OCI-LY1 (cell line): ENCODE data around the gene CFAP46.

Experiments used
- H2AFZ ChIP-seq: fragments of 200-600 bp; sonication (generic), shearing (Covaris generic); 2 replicates; pipeline ENCODE4 v1.6.0; 2014; ENCODE audit warnings: antibody characterized with exemption, mild to moderate bottlenecking, low read length
- H3F3A ChIP-seq: fragments of 200-600 bp; sonication (generic), shearing (Covaris generic); 2 replicates; pipeline ENCODE4 v1.6.0; 2014; ENCODE audit warnings: mild to moderate bottlenecking, antibody characterized with exemption, low read length, moderate library complexity; ENCODE audit not compliant: insufficient read depth
- H3K27ac ChIP-seq: fragments of 200-600 bp; sonication (generic); 2 replicates; pipeline ENCODE4 v1.5.1; 2014; ENCODE audit warnings: low read length, mixed run types, mild to moderate bottlenecking, low read depth; ENCODE audit not compliant: poor library complexity, severe bottlenecking
- H3K27me3 ChIP-seq: fragments of 200-600 bp; sonication (generic); 2 replicates; pipeline ENCODE4 v1.6.0; 2014; ENCODE audit warnings: antibody characterized with exemption, mild to moderate bottlenecking, low read length, moderate library complexity; ENCODE audit not compliant: insufficient read depth
- H3K36me3 ChIP-seq: fragments of 200-600 bp; sonication (generic); 2 replicates; pipeline ENCODE4 v1.6.1; 2014; ENCODE audit warnings: mild to moderate bottlenecking, antibody characterized with exemption, low read length, moderate library complexity, mixed read lengths; ENCODE audit not compliant: insufficient read depth
- H3K4me1 ChIP-seq: fragments of 200-600 bp; sonication (generic); 2 replicates; pipeline ENCODE4 v1.5.1; 2014; ENCODE audit warnings: mild to moderate bottlenecking, low read length, moderate library complexity; ENCODE audit not compliant: insufficient read depth, severe bottlenecking
- H3K4me2 ChIP-seq: fragments of 200-600 bp; sonication (generic), shearing (Covaris generic); 2 replicates; pipeline ENCODE4 v1.6.1; 2014; ENCODE audit warnings: low read length
- H3K4me3 ChIP-seq: fragments of 200-600 bp; sonication (generic); 2 replicates; pipeline ENCODE4 v1.5.1; 2014; ENCODE audit warnings: low read length, low read depth, mild to moderate bottlenecking, mixed read lengths; ENCODE audit not compliant: poor library complexity, severe bottlenecking
- H3K79me2 ChIP-seq: fragments of 200-600 bp; shearing (Covaris generic); 2 replicates; pipeline ENCODE4 v1.6.1; 2016; ENCODE audit warnings: mixed run types, low read length, mixed read lengths; ENCODE audit not compliant: insufficient read depth
- H3K9ac ChIP-seq: fragments of 200-600 bp; sonication (generic), shearing (Covaris generic); 2 replicates; pipeline ENCODE4 v1.6.1; 2014; ENCODE audit warnings: mild to moderate bottlenecking, low read length, mixed read lengths
- H3K9me2 ChIP-seq: fragments of 200-600 bp; sonication (generic), shearing (Covaris generic); 2 replicates; pipeline ENCODE4 v1.6.1; 2014; ENCODE audit warnings: low read depth, mild to moderate bottlenecking, low read length, mixed read lengths
- H3K9me3 ChIP-seq: fragments of 200-600 bp; shearing (Covaris generic); 2 replicates; pipeline ENCODE4 v1.6.1; 2014; ENCODE audit warnings: low read length, mixed read lengths
- H4K20me1 ChIP-seq: fragments of 200-600 bp; sonication (generic), shearing (Covaris generic); 2 replicates; pipeline ENCODE4 v1.6.0; 2016; ENCODE audit warnings: mild to moderate bottlenecking, low read length; ENCODE audit not compliant: insufficient read depth
- CTCF ChIP-seq: fragments of 200-600 bp; sonication (generic), shearing (Covaris generic); IDR thresholded peaks from 2 replicates; pipeline ENCODE4 v1.5.1; 2017; ENCODE audit warnings: mild to moderate bottlenecking, antibody characterized with exemption, low read length, moderate library complexity, mixed read lengths
- EZH2 ChIP-seq: fragments of 200-600 bp; sonication (generic), shearing (Covaris generic); IDR thresholded peaks from 2 replicates; pipeline ENCODE4 v1.8.0; 2017; ENCODE audit warnings: borderline replicate concordance, mixed run types, mild to moderate bottlenecking, antibody characterized with exemption, low read length, moderate library complexity, mixed read lengths

Gene CFAP46

GRCh38 chr10:132783165-132783939 lies 159.0 kb downstream of the CFAP46 start:
- no peak overlapping the region for H3K27ac ChIP-seq
- H3K36me3 ChIP-seq = no peaks in the 10 kb centered on the region
- H3K9me3 ChIP-seq = no peaks in the 10 kb centered on the region
- no peaks in the 10 kb centered on the region for H3K4me1 ChIP-seq
- H3F3A ChIP-seq = no peaks in the 10 kb centered on the region
- no peaks in the 10 kb centered on the region for H4K20me1 ChIP-seq
- H3K79me2 ChIP-seq = no peaks in the 10 kb centered on the region
- H3K9me2 ChIP-seq = no peaks in the 10 kb centered on the region
- no peak overlapping the region for H3K4me3 ChIP-seq
- TF ChIP-seq EZH2 (no peak), CTCF (no peak)
- H3K4me2 ChIP-seq = no peak overlapping the region
- H3K9ac ChIP-seq = no peak overlapping the region
- H3K27me3 ChIP-seq = no peaks in the 10 kb centered on the region
- H2AFZ ChIP-seq = no peak overlapping the region

- H3K9me3 ChIP-seq = no peaks in the 10 kb centered on the region
- no peak overlapping the region for H3K4me2 ChIP-seq
- H3K27me3 ChIP-seq = no peaks in the 10 kb centered on the region
- no peak overlapping the region for H3K9ac ChIP-seq
- H3F3A ChIP-seq = no peaks in the 10 kb centered on the region
- no peak overlapping the region for H3K4me3 ChIP-seq
- no peaks in the 10 kb centered on the region for H3K36me3 ChIP-seq
- no peaks in the 10 kb centered on the region for H3K9me2 ChIP-seq
- H3K27ac ChIP-seq = no peak overlapping the region
- H4K20me1 ChIP-seq = no peaks in the 10 kb centered on the region
- H3K79me2 ChIP-seq = no peaks in the 10 kb centered on the region
- H2AFZ ChIP-seq = no peak overlapping the region
- TF ChIP-seq CTCF (no peak), EZH2 (no peak)
- H3K4me1 ChIP-seq = no peaks in the 10 kb centered on the region
Measured at GRCh38 chr10:132781556-132781955, 160.8 kb downstream of the CFAP46 start.

- H3K27me3 ChIP-seq = no peaks in the 10 kb centered on the region
- H3K27ac ChIP-seq = no peak overlapping the region
- H3K4me3 ChIP-seq = no peak overlapping the region
- TF ChIP-seq EZH2 = no peak
- TF ChIP-seq CTCF = no peak
- no peaks in the 10 kb centered on the region for H3K4me1 ChIP-seq
- no peaks in the 10 kb centered on the region for H3K36me3 ChIP-seq
- H3K9me3 ChIP-seq = no peaks in the 10 kb centered on the region
- H3F3A ChIP-seq = no peaks in the 10 kb centered on the region
- no peaks in the 10 kb centered on the region for H3K79me2 ChIP-seq
- H4K20me1 ChIP-seq = no peaks in the 10 kb centered on the region
- no peak overlapping the region for H2AFZ ChIP-seq
- H3K9ac ChIP-seq = no peak overlapping the region
- H3K9me2 ChIP-seq = no peaks in the 10 kb centered on the region
- H3K4me2 ChIP-seq = no peak overlapping the region
Measured at GRCh38 chr10:132780356-132780755, 162.0 kb downstream of the CFAP46 start.
